ENCODE data around the gene NLRC3.
"Not testable (repeated sequence)": the region's sequence is repeated elsewhere in the genome, so short reads cannot be mapped to it uniquely, and the experiment has no call there.

Gene NLRC3

DNA sequence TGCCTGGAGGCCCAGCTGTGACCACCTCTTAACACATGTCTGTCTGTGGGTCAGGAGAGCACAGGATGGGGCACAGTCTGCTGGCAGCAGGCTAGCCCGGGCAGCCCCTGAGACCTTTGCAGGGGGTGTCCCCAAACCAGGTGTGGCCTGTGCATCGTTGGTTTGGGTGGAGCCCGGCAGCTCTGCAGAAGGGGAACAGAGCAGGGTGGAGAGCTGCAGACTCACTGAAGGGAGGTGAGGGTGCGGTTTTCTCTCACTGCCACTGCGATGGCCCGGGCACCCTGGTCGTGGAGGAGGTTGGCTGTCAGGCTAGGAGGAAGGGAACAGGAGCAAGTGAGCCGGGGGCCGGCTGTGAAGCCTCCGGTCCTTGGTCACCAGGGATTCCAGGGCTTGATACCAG, 28.8 kb downstream of the NLRC3 start:
- no peak for DNase-seq (ENCODE audit: low read depth, low spot score)

DNA sequence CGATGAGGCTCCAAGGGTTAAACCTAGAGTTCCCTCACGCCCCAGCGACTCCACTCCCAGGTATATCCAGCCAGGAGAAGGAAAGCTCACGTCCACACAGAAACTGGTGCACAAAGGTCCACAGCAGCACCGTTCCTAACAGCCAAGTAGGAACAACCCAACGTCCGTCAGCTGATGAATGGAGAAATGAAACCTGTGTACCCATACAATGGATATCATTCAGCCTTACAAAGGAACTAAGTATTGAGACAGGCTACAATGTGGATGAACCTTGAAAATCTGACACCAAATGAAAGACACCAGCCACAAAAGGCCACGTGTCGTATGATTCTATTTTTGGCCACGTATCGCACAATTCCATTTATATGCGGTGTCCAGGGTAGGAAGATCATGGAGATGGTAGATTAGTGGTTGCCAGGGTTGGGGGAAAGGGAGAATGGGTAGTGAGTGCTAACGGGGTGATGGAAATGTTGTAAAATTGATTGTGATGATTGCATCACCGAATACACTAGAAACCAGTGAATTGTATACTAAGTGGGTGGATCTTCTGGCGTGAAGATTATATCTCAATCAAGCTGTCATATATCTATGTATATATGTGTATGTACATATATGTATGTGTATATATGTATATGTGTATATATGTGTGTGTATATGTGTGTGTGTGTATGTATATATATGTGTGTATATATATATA, 30.1 kb downstream of the NLRC3 start:
- DNase-seq (ENCODE audit: low read depth, low spot score): no peak

DNA sequence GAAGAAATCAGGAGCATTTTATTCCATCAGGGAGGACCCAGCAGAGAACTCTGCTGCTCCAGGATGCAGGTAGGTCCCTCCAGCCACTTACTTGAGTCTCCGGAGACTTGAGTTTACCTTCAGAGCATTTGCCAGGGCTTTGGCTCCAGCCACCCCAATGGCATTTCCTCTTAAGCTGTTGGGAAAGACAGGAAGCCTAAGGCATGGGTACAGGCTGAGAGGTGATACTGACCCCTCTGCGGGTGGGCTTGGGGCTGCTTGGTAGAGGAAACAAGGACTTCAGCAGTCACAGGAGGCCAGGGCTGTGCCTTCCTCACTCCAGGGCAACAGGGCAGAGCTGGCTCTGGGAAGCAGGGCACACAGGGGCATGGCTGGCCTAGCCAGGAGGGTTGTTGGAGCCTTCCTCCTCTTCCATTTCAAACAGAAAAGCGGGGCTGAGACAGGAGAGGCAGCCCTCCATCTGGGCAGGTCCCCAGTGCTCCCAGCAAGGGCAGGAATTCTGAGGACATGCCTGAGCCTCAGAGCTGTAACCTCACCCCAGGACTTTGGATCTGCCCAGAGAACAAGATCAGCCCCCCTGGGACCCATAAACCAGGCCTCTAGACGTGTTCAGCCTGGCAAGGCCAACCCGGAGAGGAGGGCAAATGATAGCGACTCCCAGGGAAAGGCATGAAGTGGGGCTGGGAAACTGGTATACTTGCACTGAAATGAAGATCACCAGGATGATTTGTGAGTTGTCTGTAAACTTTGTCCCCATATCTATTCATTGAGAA, 34.4 kb downstream of the NLRC3 start:
- DNase-seq (ENCODE audit: low read depth, low spot score): no peak

- DNase-seq (ENCODE audit: low read depth, low spot score): no peak
These were observed 35.6 kb downstream of the NLRC3 start for GRCh38 chr16:3541527-3542155.

DNA sequence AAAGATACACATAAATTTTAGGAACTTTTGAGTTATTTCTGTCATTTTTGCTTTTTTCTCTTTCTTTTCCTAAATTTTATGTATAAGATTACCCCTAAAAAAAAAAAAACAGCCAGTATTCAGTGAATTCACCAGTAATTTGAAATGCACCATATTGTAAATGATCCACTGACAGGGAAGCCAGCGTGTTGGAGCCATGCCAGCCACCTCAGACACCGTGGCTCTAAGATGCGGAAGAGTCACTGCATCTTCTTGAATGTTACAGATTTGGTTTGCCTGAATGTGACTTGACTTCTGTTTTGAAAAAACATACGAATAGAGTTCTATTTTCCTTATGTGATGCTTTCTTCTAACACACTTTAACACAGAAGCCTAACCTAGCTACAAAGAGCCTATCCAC, 39.0 kb downstream of the NLRC3 start:
- DNase-seq (ENCODE audit: low read depth, low spot score): no peak

DNA sequence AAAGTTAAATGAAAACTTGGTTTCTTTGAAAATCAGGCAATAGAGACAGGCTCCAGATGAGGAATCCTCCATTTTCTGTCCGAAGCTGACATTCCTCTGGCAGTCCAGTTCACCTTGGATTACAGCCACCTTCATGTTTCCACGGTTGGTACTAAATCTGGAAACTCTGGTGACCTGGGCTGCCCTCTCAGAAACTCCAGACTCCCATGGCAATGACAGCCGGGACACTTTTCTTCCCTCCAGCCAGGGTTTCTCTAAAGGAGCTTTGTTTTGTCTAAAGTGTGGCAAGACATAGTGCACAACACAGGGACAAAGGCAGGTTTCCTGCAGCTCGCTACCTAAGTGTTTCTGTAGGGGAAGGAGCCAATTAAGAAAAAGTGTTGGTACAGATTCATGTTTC, 40.4 kb downstream of the NLRC3 start:
- DNase-seq (ENCODE audit: low read depth, low spot score): no peak

GRCh38 chr16:3536271-3536731, 40.9 kb downstream of the NLRC3 start:
- DNase-seq (ENCODE audit: low read depth, low spot score): no peak

GRCh38 chr16:3534126-3534525, 43.1 kb downstream of the NLRC3 start:
- DNase-seq (ENCODE audit: low read depth, low spot score): no peak

- DNase-seq (ENCODE audit: low read depth, low spot score): no peak
These were observed 44.5 kb downstream of the NLRC3 start for GRCh38 chr16:3532741-3533140.

- DNase-seq (ENCODE audit: low read depth, low spot score): no peak
These were observed 46.8 kb downstream of the NLRC3 start for GRCh38 chr16:3530371-3530914.

- DNase-seq (ENCODE audit: low read depth, low spot score): no peak
These were observed 48.0 kb downstream of the NLRC3 start for GRCh38 chr16:3529175-3529574.

DNA sequence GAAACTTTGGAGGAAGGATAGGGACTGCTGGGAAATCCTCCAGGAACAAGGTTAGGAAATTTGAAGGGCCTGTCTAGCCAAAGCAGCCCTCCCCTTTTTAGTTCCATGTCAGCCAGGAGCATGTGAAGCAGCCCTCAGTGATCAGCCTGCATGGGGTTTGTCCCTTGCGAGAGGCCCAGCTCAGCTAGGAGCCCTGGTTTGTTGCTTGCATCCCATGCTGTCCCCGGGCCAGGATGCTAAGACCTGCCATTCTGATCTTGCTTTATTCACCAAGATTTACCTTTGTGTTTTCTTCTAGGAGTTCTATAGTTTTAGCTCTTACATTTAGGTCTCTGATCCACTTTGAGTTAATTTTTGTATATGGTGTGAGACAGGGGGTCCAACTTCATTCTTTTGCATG, 48.8 kb downstream of the NLRC3 start:
- DNase-seq (ENCODE audit: low read depth, low spot score): no peak

GRCh38 chr16:3527216-3527829, 49.9 kb downstream of the NLRC3 start:
- DNase-seq (ENCODE audit: low read depth, low spot score): not testable (repeated sequence)

GRCh38 chr16:3525951-3526350, 51.3 kb downstream of the NLRC3 start:
- no peak for DNase-seq (ENCODE audit: low read depth, low spot score)

- DNase-seq (ENCODE audit: low read depth, low spot score): no peak
These were observed 53.9 kb downstream of the NLRC3 start for GRCh38 chr16:3523281-3523680.

DNA sequence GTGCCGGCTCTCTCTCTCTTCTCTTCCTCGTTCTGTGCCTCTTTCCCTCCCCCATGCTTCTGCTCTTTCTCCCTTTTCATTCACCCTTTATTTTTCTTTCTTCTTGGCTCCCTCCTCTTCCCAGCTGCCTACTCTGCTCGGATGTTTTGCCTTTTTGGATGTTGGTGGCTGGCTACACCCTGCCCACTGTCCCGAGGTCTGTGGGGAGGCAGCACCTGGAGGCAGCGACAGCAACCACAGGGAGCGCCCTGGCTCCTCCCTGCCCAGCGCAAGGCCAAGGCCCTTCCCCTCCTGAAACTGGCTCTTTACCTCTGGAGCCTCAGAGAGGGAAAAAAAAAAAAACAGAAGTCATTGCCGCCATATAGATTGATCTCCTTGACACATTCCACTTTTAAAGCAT, 56.4 kb downstream of the NLRC3 start:
- no peak for DNase-seq (ENCODE audit: low read depth, low spot score)

DNA sequence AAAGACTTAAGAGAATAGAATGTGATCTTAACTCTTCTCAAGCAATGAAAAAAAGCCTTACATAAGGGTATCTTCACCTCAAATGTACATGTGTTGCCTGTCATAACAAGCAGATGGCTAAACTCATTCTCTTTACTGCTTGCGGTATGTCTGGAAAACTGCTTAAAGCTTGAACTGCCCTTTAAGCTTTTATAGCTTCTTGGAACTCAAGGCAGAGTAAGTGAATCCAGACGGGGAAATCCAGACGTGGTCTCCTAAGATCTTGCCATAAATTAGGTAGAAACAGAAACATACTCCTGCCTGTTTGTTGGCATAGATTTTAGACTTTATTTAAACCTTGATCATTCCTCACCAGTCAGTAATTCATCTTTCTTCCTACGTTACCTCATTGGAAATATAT, 56.8 kb downstream of the NLRC3 start:
- no peak for DNase-seq (ENCODE audit: low read depth, low spot score)

GRCh38 chr16:3519581-3519980, 57.6 kb downstream of the NLRC3 start:
- DNase-seq (ENCODE audit: low read depth, low spot score): no peak

DNA sequence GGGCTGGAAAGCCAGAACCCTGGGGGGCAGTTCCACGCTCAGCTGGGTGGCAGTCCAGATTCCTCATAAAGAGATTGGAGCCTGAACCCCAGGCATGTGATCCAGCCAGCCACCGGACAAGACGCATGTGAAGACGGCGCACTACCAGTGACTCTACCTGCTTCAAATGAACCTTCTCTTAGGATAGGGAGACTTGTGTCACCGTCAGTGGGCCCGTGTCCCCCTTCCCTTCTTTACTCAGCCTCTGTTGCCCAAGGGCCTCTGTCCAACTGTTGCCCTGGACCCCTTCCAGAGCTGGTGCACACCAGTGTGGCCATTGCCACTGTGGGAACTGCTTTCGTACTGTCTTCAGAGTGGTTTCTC, 58.2 kb downstream of the NLRC3 start:
- no peak for DNase-seq (ENCODE audit: low read depth, low spot score)

GRCh38 chr16:3518292-3518985, 58.8 kb downstream of the NLRC3 start:
- no peak for DNase-seq (ENCODE audit: low read depth, low spot score)

DNA sequence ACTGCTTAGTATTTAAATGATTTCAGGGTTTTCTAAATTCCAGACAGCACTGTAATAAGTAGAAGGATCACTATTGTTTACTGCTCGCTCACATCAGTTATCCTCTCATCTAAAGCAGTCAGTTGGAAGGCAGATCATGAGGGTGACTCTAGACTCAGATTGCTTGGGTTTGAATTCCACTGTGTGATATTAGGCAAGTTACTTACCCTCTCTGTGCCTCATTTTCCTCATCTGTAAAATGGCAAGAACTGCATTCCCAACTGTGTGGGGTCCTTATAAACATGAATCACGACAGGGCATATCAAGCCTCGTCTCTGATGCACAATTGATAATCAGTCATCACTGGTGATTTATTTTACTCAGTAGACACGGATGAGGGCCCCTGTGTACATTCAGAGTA, 61.3 kb downstream of the NLRC3 start:
- DNase-seq (ENCODE audit: low read depth, low spot score): no peak

GRCh38 chr16:3514621-3515020, 62.6 kb downstream of the NLRC3 start:
- DNase-seq (ENCODE audit: low read depth, low spot score): no peak
